H9 (cell line): Measurements from ENCODE around the gene PLEKHM1. TPM values are rescaled to one million over a fixed set of nuclear protein-coding genes. Genes with fewer than 3 reads are reported as not detected.
"Not testable (repeated sequence)": the region's sequence is repeated elsewhere in the genome, so short reads cannot be mapped to it uniquely, and the experiment has no call there.

Experiments
- DNase-seq: peaks from one replicate; pipeline ENCODE4 v3.0.0-alpha.2; 2017
- H2AFZ ChIP-seq: one replicate; pipeline ENCODE4 v1.6.1; 2013; ENCODE audit warnings: mild to moderate bottlenecking, low read length, control low read depth, moderate library complexity
- H2AK5ac ChIP-seq: 2 replicates; pipeline ENCODE4 v1.6.1; 2013; ENCODE audit warnings: low read length, control low read depth, mixed read lengths; ENCODE audit not compliant: insufficient read length
- H2BK120ac ChIP-seq: one replicate; pipeline ENCODE4 v1.6.1; 2013; ENCODE audit warnings: low read depth, mild to moderate bottlenecking, low read length, control low read depth, inconsistent platforms; ENCODE audit not compliant: poor library complexity, severe bottlenecking
- H2BK12ac ChIP-seq: 2 replicates; pipeline ENCODE4 v1.6.1; 2013; ENCODE audit warnings: low read length, control low read depth, mixed read lengths, low read depth; ENCODE audit not compliant: insufficient read length
- H2BK15ac ChIP-seq: 2 replicates; pipeline ENCODE4 v1.6.1; 2013; ENCODE audit warnings: low read depth, low read length, control low read depth
- H2BK20ac ChIP-seq: one replicate; pipeline ENCODE4 v1.6.1; 2013; ENCODE audit warnings: low read depth, mild to moderate bottlenecking, low read length, control low read depth, inconsistent platforms; ENCODE audit not compliant: poor library complexity, severe bottlenecking
- H2BK5ac ChIP-seq: 2 replicates; pipeline ENCODE4 v1.6.1; 2013; ENCODE audit warnings: low read length, control low read depth, mixed read lengths; ENCODE audit not compliant: insufficient read length
- H3K14ac ChIP-seq: 2 replicates; pipeline ENCODE4 v1.6.1; 2013; ENCODE audit warnings: low read length, control low read depth; ENCODE audit not compliant: insufficient read depth
- H3K18ac ChIP-seq: 2 replicates; pipeline ENCODE4 v1.6.1; 2013; ENCODE audit warnings: low read depth, mild to moderate bottlenecking, mixed read lengths, low read length, control low read depth; ENCODE audit not compliant: insufficient read length
- H3K23ac ChIP-seq: 2 replicates; pipeline ENCODE4 v1.6.1; 2013; ENCODE audit warnings: low read length, control low read depth, mixed read lengths, low read depth; ENCODE audit not compliant: insufficient read length
- H3K23me2 ChIP-seq: 2 replicates; pipeline ENCODE4 v1.6.1; 2013; ENCODE audit warnings: low read depth, mild to moderate bottlenecking, mixed read lengths, low read length, control low read depth; ENCODE audit not compliant: insufficient read length, poor library complexity, severe bottlenecking
- H3K27ac ChIP-seq: 2 replicates; pipeline ENCODE4 v1.5.1; 2013; ENCODE audit warnings: low read length, control low read depth, mixed read lengths, low read depth; ENCODE audit not compliant: insufficient read length
- H3K27me3 ChIP-seq: 2 replicates; pipeline ENCODE4 v1.6.1; 2013; ENCODE audit warnings: low read length, control low read depth, inconsistent platforms; ENCODE audit not compliant: insufficient read depth
- H3K4ac ChIP-seq: 2 replicates; pipeline ENCODE4 v1.6.1; 2013; ENCODE audit warnings: low read depth, mild to moderate bottlenecking, control low read depth, inconsistent platforms, low read length, moderate library complexity
- H3K4me1 ChIP-seq: 2 replicates; pipeline ENCODE4 v1.6.1; 2013; ENCODE audit warnings: low read length, control low read depth, inconsistent platforms; ENCODE audit not compliant: insufficient read depth
- H3K4me2 ChIP-seq: 2 replicates; pipeline ENCODE4 v1.6.1; 2013; ENCODE audit warnings: low read length, control low read depth, mixed read lengths; ENCODE audit not compliant: insufficient read length, insufficient read depth
- H3K56ac ChIP-seq: 2 replicates; pipeline ENCODE4 v1.6.1; 2013; ENCODE audit warnings: low read depth, mild to moderate bottlenecking, mixed read lengths, low read length, control low read depth; ENCODE audit not compliant: insufficient read length
- H3K79me1 ChIP-seq: 2 replicates; pipeline ENCODE4 v1.6.1; 2013; ENCODE audit warnings: low read depth, mild to moderate bottlenecking, moderate library complexity, low read length, control low read depth, inconsistent platforms; ENCODE audit not compliant: insufficient read depth, poor library complexity, severe bottlenecking
- H3K79me2 ChIP-seq: 2 replicates; pipeline ENCODE4 v1.6.1; 2013; ENCODE audit warnings: low read length, control low read depth, inconsistent platforms; ENCODE audit not compliant: insufficient read depth
- H3K9ac ChIP-seq: 2 replicates; pipeline ENCODE4 v1.6.1; 2013; ENCODE audit warnings: low read length, control low read depth, mixed read lengths; ENCODE audit not compliant: insufficient read length; ENCODE audit errors: extremely low read depth
- H3K9me3 ChIP-seq: one replicate; pipeline ENCODE4 v1.6.1; 2013; ENCODE audit warnings: low read depth, low read length, inconsistent platforms; ENCODE audit not compliant: control insufficient read depth
- H3T11ph ChIP-seq: one replicate; pipeline ENCODE4 v1.6.1; 2013; ENCODE audit warnings: mild to moderate bottlenecking, low read length, control low read depth, inconsistent platforms
- H4K20me1 ChIP-seq: one replicate; pipeline ENCODE4 v1.6.1; 2013; ENCODE audit not compliant: control insufficient read depth, insufficient read length, insufficient read depth
- H4K5ac ChIP-seq: 2 replicates; pipeline ENCODE4 v1.6.1; 2013; ENCODE audit warnings: low read depth, mild to moderate bottlenecking, mixed read lengths, low read length, control low read depth; ENCODE audit not compliant: insufficient read length
- H4K8ac ChIP-seq: replicated peaks from 2 replicates; pipeline ENCODE4 v1.6.1; 2013; ENCODE audit warnings: low read length, control low read depth, mixed read lengths, low read depth; ENCODE audit not compliant: insufficient read length
- H4K91ac ChIP-seq: 2 replicates; pipeline ENCODE4 v1.6.1; 2013; ENCODE audit warnings: low read depth, mild to moderate bottlenecking, moderate library complexity, mixed read lengths, low read length, control low read depth; ENCODE audit not compliant: insufficient read length
- H3K27ac Mint-ChIP-seq, 3 experiments: 2 replicates in 2 of 3; 3 replicates in 1 of 3; pipeline ENCODE4 v1.8.0; 2020 to 2021; ENCODE audit warnings: mixed read lengths in 3 of 3, mild to moderate bottlenecking in 1 of 3, moderate library complexity in 1 of 3
- H3K27me3 Mint-ChIP-seq: 2 replicates; pipeline ENCODE4 v1.8.0; 2021; ENCODE audit warnings: low read depth, mild to moderate bottlenecking, moderate library complexity, mixed read lengths
- H3K36me3 Mint-ChIP-seq, 3 experiments: 2 replicates in 2 of 3; 3 replicates in 1 of 3; pipeline ENCODE4 v1.8.0; 2020 to 2021; ENCODE audit warnings: low read depth in 3 of 3, mixed read lengths in 3 of 3; ENCODE audit not compliant: insufficient read depth in 1 of 3
- H3K4me1 Mint-ChIP-seq, 2 experiments: 2 replicates each; pipeline ENCODE4 v1.8.0; 2020; ENCODE audit warnings: mixed read lengths in 2 of 2
- H3K4me3 Mint-ChIP-seq, 2 experiments: 2 replicates in 1 of 2; 3 replicates in 1 of 2; pipeline ENCODE4 v1.8.0; 2020 to 2021; ENCODE audit warnings: mild to moderate bottlenecking in 2 of 2, mixed read lengths in 2 of 2, moderate library complexity in 1 of 2
- H3K9me3 Mint-ChIP-seq, 2 experiments: 2 replicates in 1 of 2; 3 replicates in 1 of 2; pipeline ENCODE4 v1.8.0; 2020; ENCODE audit warnings: mild to moderate bottlenecking in 2 of 2, mixed read lengths in 2 of 2, moderate library complexity in 1 of 2
- WGBS: extraction: QIAGEN DNeasy Blood & Tissue Kit; methylation state at CpG from one replicate; pipeline ENCODE4 v1.1.7; 2013; ENCODE audit warnings: missing lambda C conversion rate, low lambda C conversion rate, mixed read lengths; ENCODE audit not compliant: insufficient read length; ENCODE audit errors: extremely low coverage; 5-methylcytosine and 5-hydroxymethylcytosine counted together
- total RNA-seq: library from RNA; stranded (reverse); gene quantifications from 2 replicates; pipeline ENCODE4 v1.2.1, GENCODE V29; 2021

Gene PLEKHM1
- total RNA-seq, 1 experiment from 2014 or later: 20.7 TPM

DNA sequence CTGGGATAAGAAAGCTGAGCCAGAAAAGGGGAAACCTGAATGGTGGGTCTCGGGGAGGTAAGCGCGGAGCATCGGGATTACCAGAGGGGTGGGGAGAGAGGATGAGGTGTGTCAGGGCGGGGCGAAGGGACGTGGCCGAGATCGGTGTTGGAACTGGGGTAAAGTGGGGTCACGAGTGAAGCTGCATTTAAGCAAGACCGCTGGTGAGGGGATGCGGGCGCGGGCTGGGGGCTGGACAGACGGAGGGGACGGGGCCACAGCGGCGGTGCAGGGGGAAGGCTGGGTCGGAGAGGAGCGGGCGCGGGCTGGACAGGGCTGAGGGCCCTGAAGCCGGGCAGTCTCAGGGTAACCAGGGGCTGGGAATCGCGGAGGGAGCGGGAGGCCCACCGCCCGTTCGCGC is 323 bp downstream of the PLEKHM1 start:
- not testable (repeated sequence) for H3K4me1 ChIP-seq, H2BK5ac ChIP-seq, H3K9me3 ChIP-seq, H3K79me2 ChIP-seq, H3K18ac ChIP-seq, H3K79me1 ChIP-seq, H3K27me3 Mint-ChIP-seq, H2BK20ac ChIP-seq, H3K14ac ChIP-seq, H3K56ac ChIP-seq, H2BK15ac ChIP-seq, H3K23me2 ChIP-seq, H3K9ac ChIP-seq, H4K5ac ChIP-seq, H3K27ac ChIP-seq, H4K91ac ChIP-seq, H3K9me3 Mint-ChIP-seq, H3K27me3 ChIP-seq, H2AK5ac ChIP-seq, H2BK120ac ChIP-seq, H3K4me1 Mint-ChIP-seq, H4K8ac ChIP-seq, H4K20me1 ChIP-seq, H2AFZ ChIP-seq, H3K36me3 Mint-ChIP-seq, H3T11ph ChIP-seq, H3K23ac ChIP-seq, H2BK12ac ChIP-seq, H3K4ac ChIP-seq
- DNase-seq: peak; percentile 41
- peak overlapping the region; percentile 64 for H3K4me2 ChIP-seq
- no CpG with 5 or more reads among the region's 30 CpGs for WGBS
- Mint-ChIP-seq H3K4me3 (peak overlapping the region; percentile 88 to 92), H3K27ac (peak overlapping the region in 1 of 3 experiments; percentile 79; a peak in 1 of 7 replicates)

DNA sequence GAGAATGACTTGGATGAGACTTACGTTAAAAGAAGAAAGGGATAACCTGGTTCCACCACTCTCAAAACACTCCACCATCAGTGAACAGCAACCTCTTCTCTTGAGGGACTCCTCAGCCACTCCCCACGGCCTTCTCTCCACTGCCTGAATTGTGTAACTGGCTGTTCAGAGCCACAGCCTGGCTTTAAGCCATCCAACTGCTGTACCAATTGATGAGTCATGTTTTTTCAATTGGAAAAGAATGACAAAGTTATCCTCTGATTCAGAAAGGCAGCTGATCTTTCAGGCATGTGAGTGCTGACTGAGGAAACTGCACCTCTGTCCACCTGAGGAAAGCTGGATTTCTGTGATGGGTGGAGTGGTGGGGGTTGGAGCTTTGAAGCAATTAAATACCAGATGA is 2.8 kb downstream of the PLEKHM1 start:
- not testable (repeated sequence) for H3K23me2 ChIP-seq, H3K27ac Mint-ChIP-seq, H2BK20ac ChIP-seq, H2BK120ac ChIP-seq, H3K56ac ChIP-seq, H3K4me2 ChIP-seq, H4K5ac ChIP-seq, H3K14ac ChIP-seq, H2BK5ac ChIP-seq, H3K36me3 Mint-ChIP-seq, H3K9me3 Mint-ChIP-seq, H3K27ac ChIP-seq, H4K8ac ChIP-seq, H4K20me1 ChIP-seq, H3K4ac ChIP-seq, H4K91ac ChIP-seq, H2BK12ac ChIP-seq, H3K79me2 ChIP-seq, H3T11ph ChIP-seq, H3K9me3 ChIP-seq, H3K18ac ChIP-seq, H2AFZ ChIP-seq, H2AK5ac ChIP-seq, DNase-seq, H3K27me3 ChIP-seq, H3K23ac ChIP-seq, H3K79me1 ChIP-seq, H2BK15ac ChIP-seq, H3K4me1 ChIP-seq, H3K4me3 Mint-ChIP-seq, H3K27me3 Mint-ChIP-seq, H3K9ac ChIP-seq
- no CpG with 5 or more reads among the region's 2 CpGs for WGBS
- peaks cover 6 to 10% of the 10 kb centered on the region in 2 experiments for H3K4me1 Mint-ChIP-seq
